GM18520 (cell line): ENCODE results near the gene C11orf71.

ENCODE experiments used
- ATAC-seq: cut with Tn5 transposase; IDR thresholded peaks from one replicate; pipeline ENCODE4 v1.9.1; 2021; ENCODE audit not compliant: unreplicated experiment

C11orf71 gene

GRCh38 chr11:114359342-114359741, 41.0 kb downstream of the C11orf71 start:
- ATAC-seq, result no peak

DNA sequence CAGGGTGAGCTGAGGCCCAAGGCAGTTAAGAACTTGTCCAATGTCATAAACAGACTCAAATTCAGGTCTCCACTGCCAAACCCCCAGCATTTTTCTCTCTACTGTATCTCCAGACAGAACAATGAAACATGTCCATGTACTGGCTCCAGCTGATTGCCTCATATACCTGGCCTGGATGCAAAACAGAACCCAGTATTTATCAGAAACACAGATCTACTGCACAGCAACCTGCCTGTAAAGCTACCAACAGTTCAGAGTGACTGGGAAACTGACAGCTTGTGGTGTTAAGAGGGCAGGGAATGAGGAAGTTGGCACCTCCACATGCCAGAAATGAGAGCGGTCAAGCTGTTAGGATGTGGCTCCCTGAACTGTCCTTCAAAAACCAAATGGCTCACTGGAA, 41.6 kb downstream of the C11orf71 start:
- ATAC-seq, result no peak

- ATAC-seq, result no peak
Measured at GRCh38 chr11:114354076-114354475, 46.2 kb downstream of the C11orf71 start.

GRCh38 chr11:114353443-114353842, 46.9 kb downstream of the C11orf71 start:
- ATAC-seq, result no peak

DNA sequence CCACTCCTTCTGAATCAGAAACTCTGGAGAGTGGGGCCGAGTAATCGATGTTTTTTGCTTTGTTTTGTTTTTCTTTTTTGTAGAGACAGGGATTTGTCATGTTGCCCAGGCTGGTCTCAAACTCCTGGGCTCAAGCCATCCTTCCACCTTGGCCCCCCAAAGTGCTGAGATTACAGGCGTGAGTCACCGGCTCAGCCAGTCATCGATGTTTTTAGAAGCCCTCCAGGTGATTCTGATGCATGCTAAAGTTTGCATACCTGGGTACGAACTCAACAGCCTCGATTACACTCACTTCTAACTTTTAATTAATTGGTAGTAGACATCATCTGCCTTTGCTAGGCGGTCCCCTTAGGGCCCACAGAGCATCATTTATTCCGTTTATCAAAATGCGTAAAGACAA, 50.3 kb downstream of the C11orf71 start:
- no peak for ATAC-seq
